BJ (cell line): Measurements from ENCODE around the gene SUSD5. TPM values are rescaled to one million over a fixed set of nuclear protein-coding genes. Genes with fewer than 3 reads are reported as not detected.

Experiments used
- CTCF ChIA-PET: fragments of 350-600 bp; formaldehyde crosslinking; extraction: SDS; loops from one replicate; lab custom pipeline; 2021; ENCODE audit warnings: antibody characterized with exemption, inconsistent platforms; lab: Yijun Ruan, JAX
- POLR2A ChIA-PET: fragments of 300-600 bp; sonication (Branson Sonifier 250); formaldehyde crosslinking; extraction: SDS; loops from one replicate; lab custom pipeline; 2021; ENCODE audit warnings: antibody characterized with exemption; lab: Charles Lee
- DNase-seq: peaks from one replicate; pipeline ENCODE4 v3.0.0-alpha.2; 2011; ENCODE audit warnings: low read depth
- H3K27me3 ChIP-seq: 2 replicates; pipeline ENCODE4 v1.6.0; 2011; ENCODE audit warnings: low read length; ENCODE audit not compliant: control insufficient read depth, insufficient read depth
- H3K36me3 ChIP-seq: 2 replicates; pipeline ENCODE4 v1.5.1; 2011; ENCODE audit warnings: low read length; ENCODE audit not compliant: control insufficient read depth, insufficient read depth
- H3K4me3 ChIP-seq: 2 replicates; pipeline ENCODE4 v1.5.1; 2011; ENCODE audit warnings: low read depth, mild to moderate bottlenecking, control low read depth, low read length
- polyA plus RNA-seq: library from polyadenylated mRNA; depleted of rRNA; stranded (reverse); fragments of >200 nt; gene quantifications from 2 replicates; pipeline ENCODE4 v1.2.3, GENCODE V29; 2011
- TF ChIP-seq, protein P1 (sequence below): IDR thresholded peaks from 2 replicates; pipeline ENCODE4 v1.5.1; 2011; ENCODE audit warnings: low read depth, mild to moderate bottlenecking, control low read depth, inconsistent platforms, low read length, moderate library complexity; ENCODE audit not compliant: insufficient read depth

The SUSD5 gene
- polyA plus RNA-seq, 1 experiment, result 2.5 TPM

DNA sequence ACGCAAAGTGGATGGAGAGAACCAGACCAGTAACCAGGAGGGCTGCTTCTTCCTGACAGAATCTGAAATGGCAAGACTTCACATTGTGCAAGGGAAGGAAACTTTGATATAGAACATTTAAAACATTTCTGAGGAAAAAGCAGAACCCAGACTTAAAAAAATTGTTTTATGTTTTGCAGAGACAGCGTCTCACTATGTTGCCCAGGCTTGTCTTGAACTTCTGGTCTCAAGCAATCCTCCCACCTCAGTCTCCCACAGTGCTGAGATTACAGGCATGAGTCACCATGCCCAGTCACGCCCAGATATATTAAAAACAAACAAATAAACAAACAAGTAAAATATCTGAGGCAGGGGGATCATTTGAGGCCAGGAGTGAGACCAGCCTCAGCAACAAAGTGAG lies 58.6 kb downstream of the SUSD5 start:
- TF ChIP-seq, protein P1, sequence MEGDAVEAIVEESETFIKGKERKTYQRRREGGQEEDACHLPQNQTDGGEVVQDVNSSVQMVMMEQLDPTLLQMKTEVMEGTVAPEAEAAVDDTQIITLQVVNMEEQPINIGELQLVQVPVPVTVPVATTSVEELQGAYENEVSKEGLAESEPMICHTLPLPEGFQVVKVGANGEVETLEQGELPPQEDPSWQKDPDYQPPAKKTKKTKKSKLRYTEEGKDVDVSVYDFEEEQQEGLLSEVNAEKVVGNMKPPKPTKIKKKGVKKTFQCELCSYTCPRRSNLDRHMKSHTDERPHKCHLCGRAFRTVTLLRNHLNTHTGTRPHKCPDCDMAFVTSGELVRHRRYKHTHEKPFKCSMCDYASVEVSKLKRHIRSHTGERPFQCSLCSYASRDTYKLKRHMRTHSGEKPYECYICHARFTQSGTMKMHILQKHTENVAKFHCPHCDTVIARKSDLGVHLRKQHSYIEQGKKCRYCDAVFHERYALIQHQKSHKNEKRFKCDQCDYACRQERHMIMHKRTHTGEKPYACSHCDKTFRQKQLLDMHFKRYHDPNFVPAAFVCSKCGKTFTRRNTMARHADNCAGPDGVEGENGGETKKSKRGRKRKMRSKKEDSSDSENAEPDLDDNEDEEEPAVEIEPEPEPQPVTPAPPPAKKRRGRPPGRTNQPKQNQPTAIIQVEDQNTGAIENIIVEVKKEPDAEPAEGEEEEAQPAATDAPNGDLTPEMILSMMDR, result no peak
- Histone ChIP-seq H3K4me3 (no peak overlapping the region), H3K36me3 (no peaks in the 10 kb centered on the region), H3K27me3 (no peaks in the 10 kb centered on the region)
- ChIA-PET CTCF (no interaction called here), POLR2A (no interaction called here)
- no peak for DNase-seq

DNA sequence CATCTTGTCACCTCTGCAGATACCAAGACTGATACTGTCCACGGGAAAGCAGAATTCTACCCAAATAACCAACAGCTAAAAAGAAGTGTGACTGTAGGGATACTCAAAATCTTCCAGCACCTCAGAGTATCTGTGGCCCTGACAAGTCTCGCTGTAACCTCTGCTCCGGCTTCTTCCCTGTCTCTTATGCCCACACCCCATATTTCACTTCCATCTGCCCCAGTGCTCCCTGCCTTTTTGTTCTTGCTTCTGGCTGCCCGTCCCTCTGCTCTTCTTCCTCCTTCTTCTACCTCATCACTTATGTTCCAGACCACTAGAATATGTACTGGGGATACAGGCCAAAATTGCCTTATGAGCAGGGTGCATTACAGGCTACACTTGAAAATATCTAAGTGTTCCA lies 59.4 kb downstream of the SUSD5 start:
- CTCF ChIA-PET, result no interaction called here

DNA sequence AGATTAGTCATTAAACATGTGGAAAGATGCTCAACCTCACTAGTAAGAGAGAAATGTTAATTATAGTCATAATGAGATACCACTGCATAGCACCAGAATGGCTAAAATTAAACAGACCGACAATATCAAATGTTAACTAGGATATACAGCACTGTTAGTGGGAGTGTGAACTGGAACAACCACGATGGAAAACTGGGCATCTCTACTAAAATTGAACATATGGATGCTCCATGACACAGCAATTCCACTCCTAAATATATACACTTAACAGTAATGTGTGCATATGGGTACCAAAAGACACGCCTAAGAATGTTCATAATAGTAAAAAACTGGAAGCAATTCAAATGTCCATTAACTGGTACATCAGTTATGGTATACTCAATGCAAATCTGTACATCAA lies 63.3 kb downstream of the SUSD5 start:
- Histone ChIP-seq H3K4me3 (no peak overlapping the region), H3K27me3 (no peaks in the 10 kb centered on the region), H3K36me3 (no peaks in the 10 kb centered on the region)
- ChIA-PET POLR2A (no interaction called here), CTCF (interaction anchor here (0.6 kb wide), 1 partner anchor 201 kb away, joined by 3 read pairs; no protein-coding TSS in a partner anchor)
- TF ChIP-seq, protein P1, result no peak
- DNase-seq, result no peak

More for the DNA sequence above, 59.4 kb downstream of the SUSD5 start:
- TF ChIP-seq, protein P1, result no peak
- H3K4me3 ChIP-seq, result no peak overlapping the region
- H3K27me3 ChIP-seq, result no peaks in the 10 kb centered on the region
- no peak for DNase-seq
- POLR2A ChIA-PET, result no interaction called here
- H3K36me3 ChIP-seq, result no peaks in the 10 kb centered on the region

DNA sequence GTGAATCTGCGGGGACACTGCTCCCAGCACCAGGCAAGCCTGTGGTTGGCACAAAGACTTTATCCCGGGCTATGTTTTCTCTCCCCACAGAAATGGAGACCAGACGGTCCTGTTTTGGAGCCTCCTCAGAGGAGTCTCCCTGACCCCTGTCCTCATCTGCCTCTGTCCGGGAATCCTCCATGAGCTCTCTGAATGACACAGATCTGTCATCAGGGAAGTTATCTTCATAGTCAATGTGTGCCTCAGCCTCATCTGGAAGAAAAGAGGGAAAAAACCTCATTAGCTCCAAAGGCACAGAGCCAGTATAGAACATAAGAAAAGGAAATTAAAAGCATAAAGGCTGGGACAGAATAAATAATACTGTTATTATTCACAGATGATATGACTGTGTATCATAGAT lies 64.8 kb downstream of the SUSD5 start:
- Histone ChIP-seq H3K27me3 (no peaks in the 10 kb centered on the region), H3K4me3 (no peak overlapping the region), H3K36me3 (no peaks in the 10 kb centered on the region)
- POLR2A ChIA-PET, result no interaction called here
- no peak for DNase-seq
- CTCF ChIA-PET, result interaction anchor here (0.8 to 1.2 kb wide), 2 partner anchors 9 to 219 kb away, joined by 3 read pairs; no protein-coding TSS in a partner anchor
- TF ChIP-seq, protein P1, result no peak

DNA sequence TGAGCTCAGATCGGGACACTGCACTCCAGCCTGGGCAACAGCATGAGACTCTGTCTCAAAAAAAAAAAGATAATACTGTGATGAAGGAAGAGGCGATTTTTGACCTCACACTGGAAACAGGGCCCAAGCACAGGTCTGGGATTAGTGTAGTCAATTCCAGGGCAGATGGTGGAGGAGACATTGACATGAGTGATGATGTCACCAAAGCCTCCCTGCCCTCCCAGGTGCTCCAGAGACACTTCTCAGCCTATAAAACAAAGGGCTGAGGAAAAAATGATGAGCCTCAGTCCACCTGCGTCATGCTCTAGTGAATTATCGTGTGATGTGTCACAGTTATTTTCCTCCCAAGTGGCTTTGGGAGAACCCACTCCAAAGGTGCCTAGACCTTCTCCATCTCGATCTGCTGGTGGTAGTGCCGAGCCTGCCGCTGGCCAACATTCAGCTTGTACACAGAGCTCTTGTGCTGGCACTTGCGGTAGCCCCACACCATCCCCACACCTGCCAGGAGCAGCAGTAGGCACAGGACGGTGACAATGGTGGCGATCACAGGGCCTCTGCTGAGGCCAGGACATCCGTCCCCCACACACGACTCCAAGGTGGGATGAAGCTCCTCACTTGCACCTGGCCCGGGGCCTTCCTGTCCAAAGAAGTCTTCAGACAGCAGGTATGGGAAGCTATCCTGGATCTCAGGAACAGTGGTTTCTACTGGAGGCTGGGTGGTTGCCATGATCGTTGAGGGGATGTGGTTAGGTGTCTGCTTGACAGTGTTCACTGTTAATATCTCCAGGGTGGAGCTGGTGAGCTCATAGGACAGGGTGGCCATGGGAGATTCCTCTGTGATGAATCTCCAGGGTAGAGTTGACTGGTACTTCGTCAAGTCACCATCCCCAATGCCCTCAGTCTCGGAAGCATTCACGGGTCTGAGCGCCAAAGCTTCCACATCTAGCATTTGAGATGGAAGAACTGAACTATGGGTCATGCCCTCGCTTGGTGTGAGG lies 65.9 kb downstream of the SUSD5 start:
- Histone ChIP-seq H3K36me3 (no peaks in the 10 kb centered on the region), H3K4me3 (no peak overlapping the region), H3K27me3 (no peaks in the 10 kb centered on the region)
- CTCF ChIA-PET, result interaction anchor here (0.6 to 1.1 kb wide), 2 partner anchors 12 to 220 kb away, joined by 3 read pairs; no protein-coding TSS in a partner anchor
- DNase-seq, result no peak
- TF ChIP-seq, protein P1, result no peak
- POLR2A ChIA-PET, result no interaction called here
